Fibroblast of pulmonary artery (primary cell): Measurements from ENCODE around the gene WBP2NL.

ENCODE experiments used
- DNase-seq: peaks from one replicate; pipeline ENCODE4 v3.0.0-alpha.2; 2010; ENCODE audit warnings: low read depth
- H3K4me3 ChIP-seq: replicated peaks from 2 replicates; pipeline ENCODE4 v1.5.1; 2011; ENCODE audit warnings: low read depth, mild to moderate bottlenecking, control low read depth, low read length, moderate library complexity
- CTCF ChIP-seq: IDR thresholded peaks from 2 replicates; pipeline ENCODE4 v1.5.1; 2011; ENCODE audit warnings: mild to moderate bottlenecking, control low read depth, low read length, inconsistent platforms; ENCODE audit errors: missing control alignments

Gene WBP2NL

DNA sequence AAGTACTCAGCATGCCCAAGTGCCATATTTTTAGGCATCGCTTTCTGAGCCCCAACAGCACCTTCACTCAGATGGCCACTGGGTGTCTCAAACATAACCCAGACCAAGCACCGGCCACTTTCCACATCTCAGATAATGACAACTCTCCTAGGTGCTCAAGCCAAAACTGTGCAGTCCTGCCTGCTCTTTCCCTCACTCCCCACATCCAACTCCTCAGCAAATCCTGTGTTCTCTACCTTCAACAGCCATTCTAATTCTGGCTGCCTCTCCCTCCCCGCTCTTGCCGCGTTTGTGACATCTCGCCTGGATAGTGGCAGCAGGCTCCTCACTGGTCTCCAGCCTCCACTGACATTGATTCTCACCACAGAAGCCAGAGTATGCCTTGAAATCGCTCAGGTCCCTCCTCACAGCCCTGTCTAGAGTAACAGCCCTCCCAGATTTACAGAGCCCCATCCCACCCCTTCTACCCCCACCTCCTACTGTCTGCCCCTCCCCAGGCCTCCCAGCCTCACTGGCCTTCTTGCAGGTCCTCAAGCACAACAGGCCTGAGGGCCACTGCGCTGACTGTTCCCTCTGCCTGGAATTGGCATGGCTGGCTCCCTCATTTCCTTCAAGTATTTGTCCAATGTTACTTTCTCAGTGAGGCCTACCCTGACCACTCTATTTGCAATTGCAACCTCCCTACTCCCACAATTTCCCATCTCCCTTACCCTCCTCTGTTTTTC lies 74.2 kb downstream of the WBP2NL start:
- no peak overlapping the region for H3K4me3 ChIP-seq
- no peak for TF ChIP-seq CTCF
- DNase-seq: no peak

DNA sequence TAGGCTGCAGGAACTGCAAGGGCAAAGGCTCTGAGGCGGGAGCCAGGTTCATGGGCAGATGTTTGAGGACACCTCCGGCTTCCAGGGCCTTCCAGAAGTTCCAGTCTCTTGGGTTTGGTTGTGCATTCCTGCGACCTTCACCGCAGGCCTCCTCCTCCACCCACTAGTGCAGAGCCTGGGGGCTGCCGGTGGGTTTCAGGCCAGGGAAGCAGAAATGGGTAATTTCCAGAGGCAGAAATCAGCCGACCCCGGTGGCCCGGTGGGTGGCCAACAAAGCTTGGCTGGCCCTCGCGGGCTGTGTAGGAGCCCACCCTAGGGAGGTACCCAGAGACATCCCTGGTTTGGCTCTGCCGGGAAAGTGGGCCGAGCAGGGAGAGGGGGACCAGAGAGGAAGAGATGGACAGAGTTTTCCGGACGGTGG lies 75.0 kb downstream of the WBP2NL start:
- DNase-seq: no peak
- TF ChIP-seq CTCF: no peak
- peak overlapping the region; percentile 60 for H3K4me3 ChIP-seq

- DNase-seq: peak; percentile 37
- H3K4me3 ChIP-seq: peak within 1 kb of the TSS; percentile 60
- TF ChIP-seq CTCF: peak; percentile 25
These were observed 75.7 kb downstream of the WBP2NL start, which contains the start of gene PHETA2 for GRCh38 chr22:42074132-42074811. PHETA2 (plus strand) TSS chr22:42074248; CDS start chr22:42077294, 3,046 bp downstream.

GRCh38 chr22:42074846-42075676 lies 76.5 kb downstream of the WBP2NL start:
- H3K4me3 ChIP-seq: peak overlapping the region; percentile 60
- no peak for DNase-seq
- TF ChIP-seq CTCF: no peak

DNA sequence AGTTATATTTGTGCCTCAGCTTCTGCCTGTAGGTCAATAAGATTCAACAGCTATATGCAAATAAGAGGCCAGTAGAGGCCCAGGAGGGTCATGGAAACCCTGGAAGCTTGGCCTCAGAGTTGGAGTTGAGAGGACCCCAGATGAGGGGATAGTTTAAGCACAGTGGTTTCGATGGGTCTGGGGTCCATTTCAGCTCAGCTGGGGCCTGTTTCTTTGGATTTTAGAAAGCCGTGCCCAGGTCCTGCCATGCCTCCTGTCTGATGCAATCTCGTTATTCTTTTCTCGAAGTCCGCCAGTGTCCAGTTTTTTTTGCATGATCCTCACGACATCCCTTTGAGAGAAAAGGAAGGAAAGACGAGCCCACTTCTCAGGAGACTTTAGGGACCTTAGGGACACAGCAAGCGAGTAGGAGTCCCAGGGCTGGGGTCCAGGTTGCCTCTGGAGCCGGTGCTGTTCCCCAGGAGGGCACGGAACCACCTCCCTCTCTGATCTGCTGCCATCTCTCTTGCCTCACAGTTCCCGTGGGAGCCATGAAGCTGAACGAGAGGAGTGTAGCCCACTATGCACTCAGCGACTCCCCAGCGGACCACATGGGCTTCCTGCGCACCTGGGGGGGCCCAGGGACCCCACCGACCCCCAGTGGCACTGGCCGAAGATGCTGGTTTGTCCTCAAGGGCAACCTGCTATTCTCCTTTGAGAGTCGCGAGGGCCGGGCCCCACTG lies 78.3 kb downstream of the WBP2NL start:
- no peak for DNase-seq
- TF ChIP-seq CTCF: no peak
- no peak overlapping the region for H3K4me3 ChIP-seq

DNA sequence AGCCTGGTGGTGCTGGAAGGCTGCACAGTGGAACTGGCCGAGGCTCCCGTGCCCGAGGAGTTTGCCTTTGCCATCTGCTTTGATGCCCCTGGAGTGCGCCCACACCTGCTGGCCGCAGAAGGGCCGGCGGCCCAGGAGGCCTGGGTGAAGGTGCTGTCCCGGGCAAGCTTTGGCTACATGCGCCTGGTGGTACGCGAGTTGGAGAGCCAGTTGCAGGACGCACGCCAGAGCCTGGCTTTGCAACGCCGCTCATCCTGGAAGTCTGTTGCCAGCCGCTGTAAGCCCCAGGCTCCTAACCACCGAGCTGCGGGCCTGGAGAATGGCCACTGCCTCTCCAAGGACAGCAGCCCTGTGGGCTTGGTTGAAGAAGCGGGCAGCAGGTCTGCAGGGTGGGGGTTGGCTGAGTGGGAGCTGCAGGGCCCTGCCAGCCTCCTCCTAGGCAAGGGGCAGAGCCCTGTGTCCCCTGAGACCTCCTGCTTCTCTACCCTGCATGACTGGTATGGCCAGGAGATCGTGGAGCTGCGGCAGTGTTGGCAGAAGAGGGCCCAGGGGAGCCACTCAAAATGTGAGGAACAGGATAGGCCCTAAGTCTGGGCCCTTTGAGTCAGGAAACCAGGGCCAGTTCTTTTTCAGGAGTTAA lies 79.0 kb downstream of the WBP2NL start:
- TF ChIP-seq CTCF: no peak
- H3K4me3 ChIP-seq: no peak overlapping the region
- no peak for DNase-seq
